Measurements from ENCODE around the gene RPL10. TPM values are rescaled to one million over a fixed set of nuclear protein-coding genes. Genes with fewer than 3 reads are reported as not detected.

The RPL10 gene
- total RNA-seq, 2 donors from 2014 or later = 1,915 to 2,641 TPM

DNA sequence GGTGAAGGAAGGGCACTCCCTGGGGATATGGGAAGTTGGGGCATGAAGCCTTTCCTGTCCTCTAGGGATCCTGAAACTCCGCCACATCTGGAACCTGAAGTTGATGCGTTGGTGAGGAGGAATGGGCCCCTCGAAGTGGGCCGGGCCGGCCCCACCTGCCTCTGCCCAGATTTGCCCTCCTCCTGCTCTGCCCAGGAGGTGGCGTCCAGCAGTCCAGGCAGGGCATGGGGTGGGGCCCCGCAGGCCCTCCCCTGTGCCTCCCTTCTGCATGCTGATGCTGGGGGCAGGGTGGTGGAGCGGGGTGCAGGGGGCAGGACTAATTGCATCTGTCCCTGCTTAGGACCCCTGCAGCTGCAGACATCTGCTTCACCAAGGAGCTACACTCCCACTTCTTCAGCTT is 15.0 kb downstream of the RPL10 start:
- TF ChIP-seq, protein P1, sequence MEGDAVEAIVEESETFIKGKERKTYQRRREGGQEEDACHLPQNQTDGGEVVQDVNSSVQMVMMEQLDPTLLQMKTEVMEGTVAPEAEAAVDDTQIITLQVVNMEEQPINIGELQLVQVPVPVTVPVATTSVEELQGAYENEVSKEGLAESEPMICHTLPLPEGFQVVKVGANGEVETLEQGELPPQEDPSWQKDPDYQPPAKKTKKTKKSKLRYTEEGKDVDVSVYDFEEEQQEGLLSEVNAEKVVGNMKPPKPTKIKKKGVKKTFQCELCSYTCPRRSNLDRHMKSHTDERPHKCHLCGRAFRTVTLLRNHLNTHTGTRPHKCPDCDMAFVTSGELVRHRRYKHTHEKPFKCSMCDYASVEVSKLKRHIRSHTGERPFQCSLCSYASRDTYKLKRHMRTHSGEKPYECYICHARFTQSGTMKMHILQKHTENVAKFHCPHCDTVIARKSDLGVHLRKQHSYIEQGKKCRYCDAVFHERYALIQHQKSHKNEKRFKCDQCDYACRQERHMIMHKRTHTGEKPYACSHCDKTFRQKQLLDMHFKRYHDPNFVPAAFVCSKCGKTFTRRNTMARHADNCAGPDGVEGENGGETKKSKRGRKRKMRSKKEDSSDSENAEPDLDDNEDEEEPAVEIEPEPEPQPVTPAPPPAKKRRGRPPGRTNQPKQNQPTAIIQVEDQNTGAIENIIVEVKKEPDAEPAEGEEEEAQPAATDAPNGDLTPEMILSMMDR (IDR thresholded peaks at IDR 0.05) = no peak
- Histone ChIP-seq H3K36me3 (no peaks in the 10 kb centered on the region), H3K27ac (no peak overlapping the region), H3K4me3 (no peak overlapping the region), H3K9ac (ENCODE audit: low read depth in 2 of 2, low read length in 2 of 2) (peak overlapping the region in 1 of 2 donors; percentile 30), H3K4me1 (no peaks in the 10 kb centered on the region), H3K9me3 (no peaks in the 10 kb centered on the region), H3K27me3 (no peaks in the 10 kb centered on the region)
- intact Hi-C loops (cut with DNase I) = no loop called here
- no peak for DNase-seq

DNA sequence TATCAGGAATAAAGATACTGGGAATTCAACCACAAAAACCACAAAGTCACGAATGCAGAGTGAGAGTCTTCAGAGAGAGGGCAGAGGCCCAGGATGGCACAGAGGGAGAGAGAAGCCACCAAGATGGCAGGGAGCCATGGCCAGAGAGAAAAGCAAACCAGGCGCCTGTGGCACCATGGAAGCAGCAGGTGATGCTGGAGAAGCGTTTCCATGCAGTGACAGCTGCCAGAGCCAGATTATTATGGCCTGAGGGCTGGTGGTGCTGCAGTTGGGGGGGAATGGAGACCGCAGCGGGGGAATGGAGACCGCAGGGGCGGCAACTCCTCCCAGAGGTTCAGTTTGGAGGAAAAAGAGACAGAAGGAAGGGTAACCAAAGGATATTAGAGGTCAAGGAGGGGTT is 19.0 kb downstream of the RPL10 start:
- Histone ChIP-seq H3K9me3 (no peaks in the 10 kb centered on the region), H3K4me1 (no peaks in the 10 kb centered on the region), H3K36me3 (no peaks in the 10 kb centered on the region), H3K9ac (ENCODE audit: low read depth in 2 of 2, low read length in 2 of 2) (no peak overlapping the region), H3K27me3 (no peaks in the 10 kb centered on the region), H3K4me3 (no peak overlapping the region), H3K27ac (no peak overlapping the region)
- intact Hi-C loops (cut with DNase I) = no loop called here
- DNase-seq = no peak
- TF ChIP-seq, protein P1 (IDR thresholded peaks at IDR 0.05) = no peak

DNA sequence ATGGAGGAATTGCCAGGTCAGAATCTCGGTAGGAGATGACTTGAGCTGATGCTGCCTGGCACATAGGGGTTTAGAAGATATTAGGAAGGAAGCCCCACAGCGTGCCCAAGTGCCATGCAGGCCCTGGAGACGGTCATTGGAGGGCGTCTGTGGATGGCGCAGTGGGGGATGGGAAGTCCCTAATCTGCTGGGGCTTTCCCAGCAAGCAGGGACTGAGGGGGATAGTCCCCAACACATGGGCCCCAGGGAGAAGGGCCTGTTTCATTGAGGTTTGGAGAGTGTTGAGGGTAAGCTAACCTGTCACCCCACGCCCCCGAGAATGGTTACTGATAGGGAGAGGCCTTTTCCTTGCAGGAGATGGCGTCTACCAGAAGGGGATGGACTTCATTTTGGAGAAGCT is 21.0 kb downstream of the RPL10 start:
- Histone ChIP-seq H3K9me3 (no peaks in the 10 kb centered on the region), H3K27me3 (no peaks in the 10 kb centered on the region), H3K4me3 (no peak overlapping the region), H3K4me1 (no peaks in the 10 kb centered on the region), H3K9ac (ENCODE audit: low read depth in 2 of 2, low read length in 2 of 2) (no peak overlapping the region), H3K36me3 (no peaks in the 10 kb centered on the region), H3K27ac (no peak overlapping the region)
- TF ChIP-seq, protein P1 (IDR thresholded peaks at IDR 0.05) = no peak
- no peak for DNase-seq
- intact Hi-C loops (cut with DNase I) = no loop called here

DNA sequence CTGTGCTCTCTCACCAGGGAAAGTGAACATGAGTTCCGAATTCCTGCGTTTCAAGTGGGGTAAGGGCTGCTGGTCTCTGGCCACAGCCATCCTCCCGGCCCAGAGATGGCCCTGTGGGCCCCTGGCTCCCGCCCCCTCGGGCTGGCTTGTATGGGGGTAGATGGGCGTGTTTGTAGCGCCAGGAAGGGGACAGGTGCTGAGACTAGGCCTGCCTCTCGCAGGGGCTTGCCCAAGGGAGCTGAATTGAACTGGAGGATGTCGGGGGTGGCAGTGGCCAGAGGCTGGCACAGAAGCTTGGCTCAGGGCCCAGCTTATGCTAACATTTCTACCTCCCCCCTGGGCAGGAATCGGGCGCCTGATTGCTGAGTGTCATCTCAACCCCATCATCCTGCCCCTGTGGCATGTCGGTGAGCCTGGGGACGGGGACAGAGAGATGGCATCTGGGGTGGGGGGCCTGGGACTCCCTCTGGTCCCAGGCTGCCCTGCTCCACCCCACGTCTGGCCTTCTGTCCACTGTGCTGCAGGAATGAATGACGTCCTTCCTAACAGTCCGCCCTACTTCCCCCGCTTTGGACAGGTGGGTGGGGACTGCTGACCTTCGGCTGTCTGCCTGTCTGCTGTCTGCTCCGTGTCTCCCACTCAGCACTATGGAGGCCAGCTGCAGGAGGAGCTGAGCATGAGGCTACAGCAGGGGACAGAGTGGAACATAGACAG is 21.7 kb downstream of the RPL10 start:
- intact Hi-C loops (cut with DNase I) = no loop called here
- Histone ChIP-seq H3K27ac (no peak overlapping the region), H3K4me1 (no peaks in the 10 kb centered on the region), H3K27me3 (no peaks in the 10 kb centered on the region), H3K4me3 (no peak overlapping the region), H3K9ac (ENCODE audit: low read depth in 2 of 2, low read length in 2 of 2) (no peak overlapping the region), H3K9me3 (no peaks in the 10 kb centered on the region), H3K36me3 (no peaks in the 10 kb centered on the region)
- TF ChIP-seq, protein P1 (IDR thresholded peaks at IDR 0.05) = no peak
- DNase-seq = no peak

DNA sequence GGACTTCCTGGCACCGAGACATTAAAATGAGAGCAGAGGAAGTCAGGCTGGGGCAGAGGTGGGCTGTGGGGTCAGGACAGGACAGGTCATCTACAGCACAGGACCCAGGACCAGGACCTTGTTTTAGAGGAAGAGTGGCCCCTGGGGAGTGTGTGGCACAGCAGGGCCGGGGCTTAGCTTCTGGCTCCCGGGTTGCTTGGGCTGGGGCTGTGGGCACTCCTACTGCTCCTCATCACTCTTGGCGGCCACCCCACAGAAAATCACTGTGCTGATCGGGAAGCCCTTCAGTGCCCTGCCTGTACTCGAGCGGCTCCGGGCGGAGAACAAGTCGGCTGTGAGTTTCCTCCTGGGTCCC is 22.2 kb downstream of the RPL10 start:
- DNase-seq = no peak
- H3K27me3 ChIP-seq = no peaks in the 10 kb centered on the region
- TF ChIP-seq, protein P1 (IDR thresholded peaks at IDR 0.05) = no peak

More for the DNA sequence above, 22.2 kb downstream of the RPL10 start:
- no peak overlapping the region for H3K4me3 ChIP-seq
- no peaks in the 10 kb centered on the region for H3K4me1 ChIP-seq
- no peak overlapping the region for H3K27ac ChIP-seq
- no peak overlapping the region for H3K9ac ChIP-seq (ENCODE audit: low read depth in 2 of 2, low read length in 2 of 2)
- H3K36me3 ChIP-seq = no peaks in the 10 kb centered on the region
- no peaks in the 10 kb centered on the region for H3K9me3 ChIP-seq
- intact Hi-C loops (cut with DNase I) = no loop called here

Measured in colonic mucosa (tissue), 4 donors.